ENCODE results near the gene COX6A2.

DNA sequence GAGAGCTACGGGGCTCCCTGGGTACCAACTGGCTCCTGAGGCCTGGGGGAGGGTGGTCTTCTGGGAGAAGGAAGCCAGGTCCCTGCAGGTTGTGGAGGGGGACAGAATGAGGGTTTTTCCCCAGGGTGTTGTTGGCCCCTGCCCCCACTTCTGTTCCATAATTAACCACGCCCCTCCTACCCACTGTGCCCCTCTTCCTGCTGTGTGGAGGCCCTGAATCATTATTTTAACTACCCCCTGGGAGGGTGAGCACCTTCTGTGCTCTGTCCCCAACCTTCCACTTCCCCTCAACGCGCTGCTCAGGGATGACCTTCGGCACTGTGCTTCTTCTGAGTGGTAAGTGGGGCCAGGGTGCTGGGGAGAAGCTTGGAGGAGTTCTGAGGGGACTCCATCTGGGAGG, 35.1 kb downstream of the COX6A2 start, which contains the start of gene ITGAD:
- TF ChIP-seq, protein P1, sequence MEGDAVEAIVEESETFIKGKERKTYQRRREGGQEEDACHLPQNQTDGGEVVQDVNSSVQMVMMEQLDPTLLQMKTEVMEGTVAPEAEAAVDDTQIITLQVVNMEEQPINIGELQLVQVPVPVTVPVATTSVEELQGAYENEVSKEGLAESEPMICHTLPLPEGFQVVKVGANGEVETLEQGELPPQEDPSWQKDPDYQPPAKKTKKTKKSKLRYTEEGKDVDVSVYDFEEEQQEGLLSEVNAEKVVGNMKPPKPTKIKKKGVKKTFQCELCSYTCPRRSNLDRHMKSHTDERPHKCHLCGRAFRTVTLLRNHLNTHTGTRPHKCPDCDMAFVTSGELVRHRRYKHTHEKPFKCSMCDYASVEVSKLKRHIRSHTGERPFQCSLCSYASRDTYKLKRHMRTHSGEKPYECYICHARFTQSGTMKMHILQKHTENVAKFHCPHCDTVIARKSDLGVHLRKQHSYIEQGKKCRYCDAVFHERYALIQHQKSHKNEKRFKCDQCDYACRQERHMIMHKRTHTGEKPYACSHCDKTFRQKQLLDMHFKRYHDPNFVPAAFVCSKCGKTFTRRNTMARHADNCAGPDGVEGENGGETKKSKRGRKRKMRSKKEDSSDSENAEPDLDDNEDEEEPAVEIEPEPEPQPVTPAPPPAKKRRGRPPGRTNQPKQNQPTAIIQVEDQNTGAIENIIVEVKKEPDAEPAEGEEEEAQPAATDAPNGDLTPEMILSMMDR (optimal IDR thresholded peaks at IDR 0.05 in 1 of 3, IDR thresholded peaks at IDR 0.05 in 1 of 3, conservative IDR thresholded peaks at IDR 0.05 in 1 of 3; ENCODE audit: extremely low read depth in 1 of 3, insufficient read depth in 2 of 3, low read length in 3 of 3): no peak
- no peak for TF ChIP-seq EZH2 (IDR thresholded peaks at IDR 0.05; ENCODE audit: low read length)

All from keratinocyte (primary cell).